ENCODE results near the gene VAV1. TPM values are rescaled to one million over a fixed set of nuclear protein-coding genes. Genes with fewer than 3 reads are reported as not detected.

Gene VAV1
- total and polyA plus RNA-seq, 2 donors (not counting 3 experiments of a cell fraction or from before 2014, with no cell fraction given), result not detected

- Histone ChIP-seq H3K79me2 (ENCODE audit: control insufficient read depth, insufficient read depth, low read length) (no peaks in the 10 kb centered on the region), H3K36me3 (ENCODE audit: control insufficient read depth in 2 of 2, extremely low read depth in 1 of 2, insufficient read depth in 2 of 2, low read length in 2 of 2) (no peaks in the 10 kb centered on the region), H3K4me3 (replicated peaks in 1 of 3; ENCODE audit: insufficient read depth in 1 of 3, low read depth in 1 of 3, low read length in 3 of 3) (no peak overlapping the region), H3K4me1 (ENCODE audit: control insufficient read depth, extremely low read depth, insufficient read depth, low read length) (no peaks in the 10 kb centered on the region), H3K27me3 (ENCODE audit: control insufficient read depth in 2 of 2, insufficient read depth in 2 of 2, low read length in 2 of 2) (no peaks in the 10 kb centered on the region), H4K20me1 (replicated peaks; ENCODE audit: control insufficient read depth, extremely low read depth, insufficient read depth, low read length) (no peaks in the 10 kb centered on the region), H3K9me3 (replicated peaks; ENCODE audit: control insufficient read depth, insufficient read depth, low read length) (no peaks in the 10 kb centered on the region), H3K27ac (ENCODE audit: insufficient read depth, low read depth, low read length) (no peak overlapping the region), H2AFZ (ENCODE audit: low read depth, low read length) (no peak overlapping the region), H3K4me2 (ENCODE audit: insufficient read depth, low read length) (no peak overlapping the region), H3K9ac (replicated peaks; ENCODE audit: extremely low read depth, insufficient read depth, low read length) (no peak overlapping the region), H3K9me1 (replicated peaks; ENCODE audit: control insufficient read depth, extremely low read depth, insufficient read depth, low read length) (no peaks in the 10 kb centered on the region)
- ChIA-PET CTCF (no interaction called here), POLR2A (no interaction called here)
- dilution Hi-C loops (cut with MboI; ENCODE audit: extremely low pct_ligation_motif_present, low sequenced_read_pairs) (no loop called here), intact Hi-C loops (cut with micrococcal nuclease) (no loop called here)
- no TSS peak for BruUV-seq (replicated peaks)
- FAIRE-seq (no peak), DNase-seq (ENCODE audit: low read depth, low spot score) (no peak)
- TF ChIP-seq POLR2AphosphoS5 (IDR thresholded peaks at IDR 0.05; ENCODE audit: insufficient read depth, low read depth, low read length), result no peak
- TF ChIP-seq MYC (IDR thresholded peaks at IDR 0.05; ENCODE audit: low read depth, low read length), result no peak
- TF ChIP-seq CTCF (IDR thresholded peaks at IDR 0.05; ENCODE audit: extremely low read depth in 1 of 2, insufficient read depth in 1 of 2, low read depth in 1 of 2, low read length in 2 of 2), result no peak
- no peak for TF ChIP-seq POLR2A (IDR thresholded peaks at IDR 0.05; ENCODE audit: low read depth, low read length)
- TF ChIP-seq JUN (IDR thresholded peaks at IDR 0.05; ENCODE audit: borderline replicate concordance, insufficient read depth, insufficient read length, low read depth), result no peak
- TF ChIP-seq EZH2 (IDR thresholded peaks at IDR 0.05; ENCODE audit: borderline replicate concordance, low read depth, low read length, severe bottlenecking), result no peak
- TF ChIP-seq MAX (IDR thresholded peaks at IDR 0.05; ENCODE audit: insufficient read depth, insufficient read length), result no peak
- no peak for TF ChIP-seq GATA2 (IDR thresholded peaks at IDR 0.05; ENCODE audit: insufficient read depth, insufficient read length, low read depth, low read length)
- TF ChIP-seq FOS (IDR thresholded peaks at IDR 0.05; ENCODE audit: borderline replicate concordance, insufficient read depth, low read length), result no peak
Measured at GRCh38 chr19:6837525-6837924, 65.0 kb downstream of the VAV1 start.
